H1 (cell line): Measurements from ENCODE around the gene FUT4. TPM values are rescaled to one million over a fixed set of nuclear protein-coding genes. Genes with fewer than 3 reads are reported as not detected.

Experiments used
- CTCF ChIA-PET: fragments of 300-600 bp; sonication (Branson Sonifier 250); formaldehyde crosslinking; loops from one replicate; lab custom pipeline; 2021; ENCODE audit not compliant: partially characterized antibody; lab: Charles Lee
- POLR2A ChIA-PET: fragments of 300-600 bp; sonication (Branson Sonifier 250); formaldehyde crosslinking; loops from one replicate; lab custom pipeline; 2021; ENCODE audit warnings: inconsistent platforms; ENCODE audit not compliant: partially characterized antibody; lab: Charles Lee
- DNase-seq, 2 experiments: peaks; one replicate each; pipeline versions ENCODE4 v3.0.0 to v3.0.0-alpha.2; 2010 to 2022; ENCODE audit warnings: low spot score in 2 of 2, low read depth in 1 of 2, mixed read lengths in 1 of 2
- FAIRE-seq: peaks from 2 replicates; lab custom pipeline; 2011; peaks lifted over from hg19 to GRCh38; lab: Jason Lieb, UNC
- H2AFZ ChIP-seq: 2 replicates; pipeline ENCODE4 v1.8.1; 2012; ENCODE audit warnings: low read length, inconsistent platforms
- H2AK5ac ChIP-seq: 2 replicates; pipeline ENCODE4 v1.6.1; 2013; ENCODE audit warnings: low read depth, low read length
- H2BK120ac ChIP-seq: replicated peaks from 2 replicates; pipeline ENCODE3; 2013; ENCODE audit warnings: low read depth, low read length, inconsistent platforms
- H2BK12ac ChIP-seq: 2 replicates; pipeline ENCODE4 v1.6.1; 2013; ENCODE audit warnings: low read depth, low read length
- H2BK15ac ChIP-seq: 2 replicates; pipeline ENCODE4 v1.6.1; 2013; ENCODE audit warnings: low read length
- H2BK20ac ChIP-seq: 2 replicates; pipeline ENCODE4 v1.6.1; 2013; ENCODE audit warnings: low read length
- H2BK5ac ChIP-seq: 2 replicates; pipeline ENCODE4 v1.6.1; 2013; ENCODE audit warnings: low read depth, low read length
- H3K14ac ChIP-seq: 2 replicates; pipeline ENCODE4 v1.6.1; 2013; ENCODE audit warnings: inconsistent platforms; ENCODE audit not compliant: insufficient read length
- H3K18ac ChIP-seq: 2 replicates; pipeline ENCODE4 v1.6.1; 2013; ENCODE audit warnings: low read length; ENCODE audit errors: extremely low read depth
- H3K23ac ChIP-seq: 2 replicates; pipeline ENCODE4 v1.6.1; 2013; ENCODE audit warnings: inconsistent platforms; ENCODE audit not compliant: insufficient read length
- H3K23me2 ChIP-seq: 2 replicates; pipeline ENCODE4 v1.6.1; 2013; ENCODE audit warnings: low read depth, low read length
- H3K27ac ChIP-seq: 2 replicates; pipeline ENCODE4 v1.6.1; 2011; ENCODE audit warnings: low read depth, low read length, inconsistent platforms
- H3K27me3 ChIP-seq, 4 experiments: replicated peaks in 1 of 4; 1 replicate in 1 of 4; 2 replicates in 3 of 4; pipeline versions ENCODE4 v1.6.1 to v1.8.1; 2011 to 2013; ENCODE audit warnings: low read length in 3 of 4, mild to moderate bottlenecking in 3 of 4, inconsistent platforms in 2 of 4, mixed read lengths in 2 of 4, moderate library complexity in 1 of 4; ENCODE audit not compliant: control insufficient read depth in 3 of 4, insufficient read depth in 3 of 4; ENCODE audit errors: extremely low read depth in 1 of 4
- H3K36me3 ChIP-seq, 4 experiments: 2 replicates each; pipeline versions ENCODE4 v1.6.1 to v1.8.1; 2011 to 2013; ENCODE audit warnings: mild to moderate bottlenecking in 4 of 4, low read length in 3 of 4, moderate library complexity in 2 of 4, control low read depth in 1 of 4, inconsistent platforms in 1 of 4; ENCODE audit not compliant: insufficient read depth in 4 of 4, control insufficient read depth in 2 of 4
- H3K4ac ChIP-seq: replicated peaks from 2 replicates; pipeline ENCODE3; 2013; ENCODE audit warnings: low read length, low read depth, mixed read lengths, inconsistent platforms; ENCODE audit not compliant: insufficient read length
- H3K4me1 ChIP-seq, 4 experiments: replicated peaks in 1 of 4; 1 replicate in 1 of 4; 2 replicates in 3 of 4; pipeline versions ENCODE4 v1.6.1 to v1.8.1; 2011 to 2013; ENCODE audit warnings: low read length in 3 of 4, inconsistent platforms in 2 of 4, mixed read lengths in 1 of 4; ENCODE audit not compliant: insufficient read depth in 4 of 4, control insufficient read depth in 3 of 4
- H3K4me2 ChIP-seq, 2 experiments: 2 replicates each; pipeline versions ENCODE4 v1.6.1 to v1.8.1; 2011 to 2013; ENCODE audit warnings: low read depth in 2 of 2, low read length in 2 of 2, control low read depth in 1 of 2, inconsistent platforms in 1 of 2, mild to moderate bottlenecking in 1 of 2; ENCODE audit not compliant: insufficient read depth in 1 of 2
- H3K4me3 ChIP-seq, 4 experiments: fragments of 200-600, 300-600 bp in 1 of 4; sonication (generic), shearing (Covaris generic), sonication (Bioruptor Twin) in 1 of 4; 2 replicates each; pipeline versions ENCODE4 v1.5.1 to v1.8.1; 2011 to 2016; ENCODE audit warnings: low read length in 4 of 4, low read depth in 3 of 4, control low read depth in 2 of 4, inconsistent platforms in 2 of 4, mild to moderate bottlenecking in 2 of 4, mixed read lengths in 1 of 4, moderate library complexity in 1 of 4; ENCODE audit not compliant: insufficient read depth in 2 of 4; ENCODE audit errors: extremely low read depth in 1 of 4
- H3K56ac ChIP-seq: replicated peaks from 2 replicates; pipeline ENCODE3; 2013; ENCODE audit warnings: low read depth, mild to moderate bottlenecking, mixed read lengths, low read length, inconsistent platforms; ENCODE audit not compliant: insufficient read length
- H3K79me1 ChIP-seq: 2 replicates; pipeline ENCODE4 v1.6.1; 2013; ENCODE audit warnings: low read depth, low read length, control low read depth
- H3K79me2 ChIP-seq, 2 experiments: 2 replicates each; pipeline versions ENCODE4 v1.6.1 to v1.8.1; 2012 to 2013; ENCODE audit warnings: low read length in 2 of 2, mild to moderate bottlenecking in 2 of 2, inconsistent platforms in 1 of 2; ENCODE audit not compliant: insufficient read depth in 2 of 2, control insufficient read depth in 1 of 2
- H3K9ac ChIP-seq, 4 experiments: replicated peaks in 1 of 4; 1 replicate in 1 of 4; 2 replicates in 3 of 4; pipeline versions ENCODE4 v1.6.1 to v1.8.1; 2011 to 2013; ENCODE audit warnings: low read depth in 3 of 4, low read length in 3 of 4, control low read depth in 2 of 4, mild to moderate bottlenecking in 2 of 4, moderate library complexity in 2 of 4, inconsistent platforms in 1 of 4; ENCODE audit errors: extremely low read depth in 1 of 4
- H3K9me3 ChIP-seq, 2 experiments: 2 replicates each; pipeline versions ENCODE4 v1.6.1 to v1.8.1; 2012 to 2013; ENCODE audit warnings: mild to moderate bottlenecking in 2 of 2, moderate library complexity in 2 of 2, control low read depth in 1 of 2, inconsistent platforms in 1 of 2, low read depth in 1 of 2, low read length in 1 of 2, mixed read lengths in 1 of 2; ENCODE audit not compliant: insufficient read depth in 2 of 2
- H4K20me1 ChIP-seq, 2 experiments: replicated peaks in 1 of 2; 2 replicates each; pipeline versions ENCODE3 to v1.8.1; 2011 to 2013; ENCODE audit warnings: inconsistent platforms in 2 of 2, low read length in 2 of 2, mild to moderate bottlenecking in 1 of 2; ENCODE audit not compliant: insufficient read depth in 2 of 2, control insufficient read depth in 1 of 2
- H4K5ac ChIP-seq: 2 replicates; pipeline ENCODE4 v1.6.1; 2013; ENCODE audit warnings: low read length, low read depth, mixed read lengths, inconsistent platforms; ENCODE audit not compliant: insufficient read length
- H4K8ac ChIP-seq: 2 replicates; pipeline ENCODE4 v1.8.0; 2013; ENCODE audit warnings: mild to moderate bottlenecking, moderate library complexity, low read length, inconsistent platforms; ENCODE audit not compliant: insufficient read depth; ENCODE audit errors: extremely low read depth
- H4K91ac ChIP-seq: replicated peaks from 2 replicates; pipeline ENCODE3; 2013; ENCODE audit warnings: low read length, mixed read lengths, inconsistent platforms; ENCODE audit not compliant: insufficient read length
- JUN ChIP-seq: IDR thresholded peaks from 2 replicates; pipeline ENCODE4 v1.6.1; 2011; ENCODE audit warnings: low read depth, mild to moderate bottlenecking, improper control_type of control experiment, low read length
- WGBS, 2 experiments: shearing (Covaris generic) in 1 of 2; methylation state at CpG; one replicate each; pipeline versions ENCODE4 v1.1.6 to v1.1.7; 2013 to 2015; ENCODE audit warnings: low lambda C conversion rate in 2 of 2, mixed read lengths in 2 of 2, inconsistent platforms in 1 of 2, low coverage in 1 of 2, missing lambda C conversion rate in 1 of 2; ENCODE audit not compliant: insufficient replicate concordance in 2 of 2, insufficient coverage in 1 of 2, insufficient read length in 1 of 2; ENCODE audit errors: extremely low coverage in 1 of 2, missing lambda C conversion rate in 1 of 2; 5-methylcytosine and 5-hydroxymethylcytosine counted together
- long read RNA-seq, 2 experiments: library from RNA in 1 of 2; library from capped mRNA in 1 of 2; stranded (forward); transcript quantifications; one replicate each; pipeline ENCODE4 v2.0.0, GENCODE V29; 2021; ENCODE audit warnings: inconsistent platforms in 1 of 2
- polyA minus RNA-seq, 3 experiments: library from RNA; depleted of rRNA, polyadenylated mRNA; stranded (reverse); fragments of >200 nt; gene quantifications; 1 replicate in 2 of 3; 2 replicates in 1 of 3; pipeline ENCODE4 v1.2.3, GENCODE V29; 2011
- polyA plus RNA-seq, 7 experiments: library from polyadenylated mRNA; depleted of rRNA in 3 of 7; stranded (reverse) in 5 of 7; unstranded in 2 of 7; fragments of >200 nt in 5 of 7; fragments of 200-250 nt in 2 of 7; gene quantifications; 1 replicate in 5 of 7; 2 replicates in 1 of 7; 4 replicates in 1 of 7; pipeline versions ENCODE4 v1.2.1 to v1.2.3, GENCODE V29; 2011 to 2013; ENCODE audit warnings: missing spikeins in 2 of 7, mixed read lengths in 2 of 7
- total RNA-seq: library from RNA; stranded (reverse); fragmentation: NEBNext Ultra II Directional; extraction: Animal tissue kit (Norgen Biotek cat#: 25700); gene quantifications from 2 replicates; pipeline ENCODE4 v1.2.1, GENCODE V29; 2021

Gene FUT4, protein sequence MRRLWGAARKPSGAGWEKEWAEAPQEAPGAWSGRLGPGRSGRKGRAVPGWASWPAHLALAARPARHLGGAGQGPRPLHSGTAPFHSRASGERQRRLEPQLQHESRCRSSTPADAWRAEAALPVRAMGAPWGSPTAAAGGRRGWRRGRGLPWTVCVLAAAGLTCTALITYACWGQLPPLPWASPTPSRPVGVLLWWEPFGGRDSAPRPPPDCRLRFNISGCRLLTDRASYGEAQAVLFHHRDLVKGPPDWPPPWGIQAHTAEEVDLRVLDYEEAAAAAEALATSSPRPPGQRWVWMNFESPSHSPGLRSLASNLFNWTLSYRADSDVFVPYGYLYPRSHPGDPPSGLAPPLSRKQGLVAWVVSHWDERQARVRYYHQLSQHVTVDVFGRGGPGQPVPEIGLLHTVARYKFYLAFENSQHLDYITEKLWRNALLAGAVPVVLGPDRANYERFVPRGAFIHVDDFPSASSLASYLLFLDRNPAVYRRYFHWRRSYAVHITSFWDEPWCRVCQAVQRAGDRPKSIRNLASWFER
- total RNA-seq (7.0 and 8.0 TPM in 2 replicates), polyA plus RNA-seq (2011; rRNA removed) (2.6 and 3.2 TPM in 2 replicates), polyA minus RNA-seq (2011; rRNA and poly(A)+ RNA removed) (3.5 and 5.3 TPM in 2 replicates)
- polyA plus RNA-seq (2011; cell fraction: cytosol; rRNA removed) = 2.8 TPM
- polyA plus RNA-seq (2011; cell fraction: nucleus; rRNA removed) = 2.8 TPM
- polyA plus RNA-seq (2012, experiment 1 of 2) = 2.6 to 3.8 TPM (median 3.1 TPM) in 4 replicates
- 1.9 TPM for polyA plus RNA-seq (2012, experiment 2 of 2)
- 6.6 TPM for polyA plus RNA-seq (2013, experiment 1 of 2)
- 7.0 TPM for polyA plus RNA-seq (2013, experiment 2 of 2)
- polyA minus RNA-seq (2011; cell fraction: cytosol; rRNA and poly(A)+ RNA removed) = 3.5 TPM
- 5.2 TPM for polyA minus RNA-seq (2011; cell fraction: nucleus; rRNA and poly(A)+ RNA removed)
- long read RNA-seq, experiment 1, full-length matches to known transcripts = 11 of 11 reads
- long read RNA-seq, experiment 1, partial matches to known transcripts = 0 of 11 reads
- long read RNA-seq, experiment 1, other reads (novel, unspliced or antisense) = 0 of 11 reads
- long read RNA-seq, experiment 2, full-length matches to known transcripts = 1 of 1 reads
- long read RNA-seq, experiment 2, partial matches to known transcripts = 0 of 1 reads
- long read RNA-seq, experiment 2, other reads (novel, unspliced or antisense) = 0 of 1 reads

DNA sequence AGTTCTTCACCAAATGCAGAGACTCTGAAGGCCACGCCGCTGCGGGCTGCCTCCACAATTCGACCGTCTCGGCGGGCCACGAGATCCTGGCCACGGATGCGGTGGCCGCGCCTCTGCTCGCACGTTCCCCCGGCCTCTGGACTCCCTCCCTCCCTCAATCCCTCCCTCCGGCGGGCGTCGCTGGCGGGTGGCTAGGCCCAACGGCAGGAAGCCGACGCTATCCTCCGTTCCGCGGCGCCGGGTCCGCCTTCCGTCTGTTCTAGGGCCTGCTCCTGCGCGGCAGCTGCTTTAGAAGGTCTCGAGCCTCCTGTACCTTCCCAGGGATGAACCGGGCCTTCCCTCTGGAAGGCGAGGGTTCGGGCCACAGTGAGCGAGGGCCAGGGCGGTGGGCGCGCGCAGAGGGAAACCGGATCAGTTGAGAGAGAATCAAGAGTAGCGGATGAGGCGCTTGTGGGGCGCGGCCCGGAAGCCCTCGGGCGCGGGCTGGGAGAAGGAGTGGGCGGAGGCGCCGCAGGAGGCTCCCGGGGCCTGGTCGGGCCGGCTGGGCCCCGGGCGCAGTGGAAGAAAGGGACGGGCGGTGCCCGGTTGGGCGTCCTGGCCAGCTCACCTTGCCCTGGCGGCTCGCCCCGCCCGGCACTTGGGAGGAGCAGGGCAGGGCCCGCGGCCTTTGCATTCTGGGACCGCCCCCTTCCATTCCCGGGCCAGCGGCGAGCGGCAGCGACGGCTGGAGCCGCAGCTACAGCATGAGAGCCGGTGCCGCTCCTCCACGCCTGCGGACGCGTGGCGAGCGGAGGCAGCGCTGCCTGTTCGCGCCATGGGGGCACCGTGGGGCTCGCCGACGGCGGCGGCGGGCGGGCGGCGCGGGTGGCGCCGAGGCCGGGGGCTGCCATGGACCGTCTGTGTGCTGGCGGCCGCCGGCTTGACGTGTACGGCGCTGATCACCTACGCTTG lies at the start of gene FUT4:
FUT4 (plus strand) TSS at position 227 of the 951 bp plus-strand sequence; CDS start at position 440, 213 bp downstream.
- CTCF ChIA-PET = interaction anchor here (0.8 to 1.4 kb wide), 3 partner anchors 12 to 772 kb away, joined by 3 to 4 read pairs (median 3); no protein-coding TSS in a partner anchor
- H3K4me3 ChIP-seq = peak within 1 kb of the TSS; percentile 50 to 75 (median 57)
- FAIRE-seq = no peak
- TF ChIP-seq JUN = no peak

More for the DNA sequence above, at the start of gene FUT4:
- Histone ChIP-seq H2BK120ac (no peak within 1 kb of the TSS), H4K20me1 (no peaks in the 10 kb centered on the region), H2BK5ac (peak within 1 kb of the TSS; percentile 82; the same call in 1 of the 2 replicates), H4K5ac (peak within 1 kb of the TSS; percentile 66), H2BK20ac (no peak within 1 kb of the TSS), H2AK5ac (no peak within 1 kb of the TSS), H3K23me2 (peaks cover 18% of the 10 kb centered on the region), H3K4me1 (peaks cover 5 to 9% (median 8%) of the 10 kb centered on the region in 4 experiments; a peak in 6 of 7 replicates), H3K9me3 (no peaks in the 10 kb centered on the region), H2BK15ac (no peak within 1 kb of the TSS), H3K27me3 (peaks cover 6 to 20% (median 18%) of the 10 kb centered on the region in 4 experiments), H3K4me2 (peak within 1 kb of the TSS; percentile 68 to 87), H3K27ac (0 out of 2 replicates have a peak within 1 kb of the TSS, but pooled peaks have one; percentile 23), H3K23ac (no peak within 1 kb of the TSS), H2BK12ac (0 out of 2 replicates have a peak within 1 kb of the TSS, but pooled peaks have one; percentile 42), H3K18ac (peak within 1 kb of the TSS; percentile 95), H2AFZ (peak within 1 kb of the TSS; percentile 45; the same call in 1 of the 2 replicates), H3K56ac (peak within 1 kb of the TSS; percentile 56), H3K36me3 (no peaks in the 10 kb centered on the region), H3K9ac (peak within 1 kb of the TSS; percentile 55 to 79 (median 60)), H3K79me2 (no peaks in the 10 kb centered on the region), H4K8ac (peak within 1 kb of the TSS; percentile 78), H3K14ac (no peak within 1 kb of the TSS), H3K79me1 (0 out of 2 replicates have a peak, but pooled peaks cover 2% of the 10 kb centered on the region), H3K4ac (peak within 1 kb of the TSS; percentile 32), H4K91ac (peak within 1 kb of the TSS; percentile 93)
- POLR2A ChIA-PET = interaction anchor here (0.9 to 1.2 kb wide), 4 partner anchors 22 to 523 kb away, joined by 3 read pairs; partner anchors contain the start of gene AMOTL1
- peak; percentile 51 to 89 for DNase-seq
- WGBS, 2 experiments = 4% methylated on average over 47 of the region's 109 CpGs; no CpG with 5 or more reads in 1 of the 2 experiments
